HEK293 (cell line): ENCODE measurements around the gene DEUP1.
"Not testable (repeated sequence)": the region's sequence is repeated elsewhere in the genome, so short reads cannot be mapped to it uniquely, and the experiment has no call there.

Experiments
- CTCF ChIA-PET: fragments of 350-600 bp; formaldehyde crosslinking; extraction: SDS; loops from one replicate; lab custom pipeline; 2021; ENCODE audit warnings: antibody characterized with exemption; lab: Yijun Ruan, JAX
- POLR2A ChIA-PET: fragments of 300-600 bp; formaldehyde crosslinking; extraction: SDS; loops from one replicate; lab custom pipeline; 2020; ENCODE audit warnings: antibody characterized with exemption, inconsistent platforms; lab: Yijun Ruan, JAX
- H3K27ac ChIP-seq: fragments of 200-500 bp; sonication (Bioruptor generic); 2 replicates; pipeline ENCODE4 v1.5.1; 2014; ENCODE audit warnings: low read depth, low read length, control low read depth, inconsistent platforms; ENCODE audit errors: extremely low read depth
- H3K36me3 ChIP-seq, 2 experiments: fragments of 200-500 bp in 1 of 2; sonication (Bioruptor generic) in 1 of 2; 1 replicate in 1 of 2; 2 replicates in 1 of 2; pipeline ENCODE4 v1.5.1; 2014 to 2017; ENCODE audit warnings: inconsistent platforms in 2 of 2, low read length in 2 of 2; ENCODE audit not compliant: control insufficient read depth in 2 of 2, insufficient read depth in 1 of 2
- H3K4me1 ChIP-seq: fragments of 200-500 bp; sonication (Bioruptor generic); 2 replicates; pipeline ENCODE4 v1.5.1; 2014; ENCODE audit warnings: mild to moderate bottlenecking, low read length, inconsistent platforms; ENCODE audit not compliant: control insufficient read depth, insufficient read depth
- H3K4me3 ChIP-seq: 2 replicates; pipeline ENCODE4 v1.5.1; 2011; ENCODE audit warnings: low read depth, mild to moderate bottlenecking, control low read depth, low read length, moderate library complexity
- H3K9me3 ChIP-seq: fragments of 200-500 bp; sonication (Bioruptor generic); 2 replicates; pipeline ENCODE4 v1.5.1; 2014; ENCODE audit warnings: low read depth, low read length, inconsistent platforms; ENCODE audit not compliant: control insufficient read depth, insufficient read depth
- CTCF ChIP-seq: fragments of 450-650 bp; formaldehyde crosslinking; IDR thresholded peaks from 2 replicates; pipeline ENCODE4 v1.5.1; 2016; ENCODE audit warnings: missing biosample characterization, missing genetic modification characterization
- GLI2 ChIP-seq: fragments of 450-650 bp; formaldehyde crosslinking; IDR thresholded peaks from 2 replicates; pipeline ENCODE4; 2017; ENCODE audit warnings: missing biosample characterization, missing genetic modification characterization, low read depth, borderline replicate concordance
- PRDM1 ChIP-seq: fragments of 450-650 bp; formaldehyde crosslinking; IDR thresholded peaks from 2 replicates; pipeline ENCODE4; 2016; ENCODE audit warnings: missing biosample characterization, missing genetic modification characterization
- SALL2 ChIP-seq: fragments of 450-650 bp; formaldehyde crosslinking; IDR thresholded peaks from 2 replicates; pipeline ENCODE4 v1.5.0; 2017; ENCODE audit warnings: missing biosample characterization, mild to moderate bottlenecking, missing genetic modification characterization, borderline replicate concordance
- ZNF146 ChIP-seq: fragments of 450-650 bp; formaldehyde crosslinking; IDR thresholded peaks from 2 replicates; pipeline ENCODE4 v1.5.1; 2016; ENCODE audit warnings: missing biosample characterization, missing genetic modification characterization
- ZNF148 ChIP-seq: fragments of 450-650 bp; formaldehyde crosslinking; IDR thresholded peaks from 2 replicates; pipeline ENCODE4 v1.5.0; 2017; ENCODE audit warnings: missing biosample characterization, missing genetic modification characterization, borderline replicate concordance
- ZNF16 ChIP-seq: fragments of 450-650 bp; formaldehyde crosslinking; IDR thresholded peaks from 2 replicates; pipeline ENCODE4 v1.5.1; 2016; ENCODE audit warnings: low read depth, missing biosample characterization, missing genetic modification characterization
- ZNF175 ChIP-seq: fragments of 450-650 bp; formaldehyde crosslinking; IDR thresholded peaks from 2 replicates; pipeline ENCODE4 v1.5.1; 2016; ENCODE audit warnings: missing biosample characterization, missing genetic modification characterization
- ZNF18 ChIP-seq: fragments of 450-650 bp; formaldehyde crosslinking; IDR thresholded peaks from 2 replicates; pipeline ENCODE4 v1.5.1; 2016; ENCODE audit warnings: missing biosample characterization, missing genetic modification characterization
- ZNF19 ChIP-seq: fragments of 450-650 bp; formaldehyde crosslinking; IDR thresholded peaks from 2 replicates; pipeline ENCODE4; 2016; ENCODE audit warnings: missing biosample characterization, missing genetic modification characterization, low read depth
- ZNF202 ChIP-seq: fragments of 450-650 bp; formaldehyde crosslinking; IDR thresholded peaks from 2 replicates; pipeline ENCODE4 v1.5.1; 2016; ENCODE audit warnings: missing biosample characterization, missing genetic modification characterization, borderline replicate concordance
- ZNF426 ChIP-seq: fragments of 450-650 bp; formaldehyde crosslinking; IDR thresholded peaks from 2 replicates; pipeline ENCODE4 v1.5.1; 2017; ENCODE audit warnings: missing biosample characterization, missing genetic modification characterization, mild to moderate bottlenecking, inconsistent platforms, moderate library complexity
- ZNF530 ChIP-seq: fragments of 450-650 bp; formaldehyde crosslinking; IDR thresholded peaks from 2 replicates; pipeline ENCODE4 v1.5.1; 2016; ENCODE audit warnings: low read depth, missing biosample characterization, missing genetic modification characterization
- ZNF571 ChIP-seq: fragments of 450-650 bp; formaldehyde crosslinking; IDR thresholded peaks from 2 replicates; pipeline ENCODE4 v1.5.0; 2017; ENCODE audit warnings: missing biosample characterization, missing genetic modification characterization
- ZNF596 ChIP-seq: fragments of 450-650 bp; IDR thresholded peaks from 2 replicates; pipeline ENCODE4 v1.5.0; 2018; ENCODE audit warnings: missing biosample characterization, mild to moderate bottlenecking, missing genetic modification characterization, moderate library complexity
- ZNF837 ChIP-seq: fragments of 450-650 bp; formaldehyde crosslinking; IDR thresholded peaks from 2 replicates; pipeline ENCODE4 v1.5.1; 2016; ENCODE audit warnings: missing biosample characterization, missing genetic modification characterization
- ZSCAN18 ChIP-seq: fragments of 450-650 bp; formaldehyde crosslinking; IDR thresholded peaks from 2 replicates; pipeline ENCODE4 v1.5.1; 2016; ENCODE audit warnings: missing biosample characterization, missing genetic modification characterization

The DEUP1 gene

GRCh38 chr11:93463666-93464065 lies 133.1 kb downstream of the DEUP1 start:
- POLR2A ChIA-PET, CTCF ChIA-PET, H3K36me3 ChIP-seq, H3K4me1 ChIP-seq, H3K27ac ChIP-seq, H3K9me3 ChIP-seq, H3K4me3 ChIP-seq: not testable (repeated sequence)
- TF ChIP-seq ZNF146 (tag by site-specific recombination), result peak; percentile 53; the same call in 1 of the 2 replicates

- no peaks in the 10 kb centered on the region for H3K36me3 ChIP-seq
- H3K4me3 ChIP-seq, result no peak overlapping the region
- ChIA-PET POLR2A (no interaction called here), CTCF (interaction anchor here (0.7 kb wide), 1 partner anchor 350 kb away, joined by 3 read pairs; no protein-coding TSS in a partner anchor)
- H3K27ac ChIP-seq, result no peak overlapping the region
- H3K9me3 ChIP-seq, result no peaks in the 10 kb centered on the region
- TF ChIP-seq ZNF148, result no peak
- TF ChIP-seq SALL2, result no peak
- no peak for TF ChIP-seq ZNF426 (tag by site-specific recombination)
- no peak for TF ChIP-seq CTCF (tag by site-specific recombination)
- no peak for TF ChIP-seq ZNF19 (tag by site-specific recombination)
- no peak for TF ChIP-seq ZSCAN18 (tag by site-specific recombination)
- no peak for TF ChIP-seq ZNF202 (tag by site-specific recombination)
- no peak for TF ChIP-seq ZNF837 (tag by site-specific recombination)
- TF ChIP-seq ZNF175, result no peak
- TF ChIP-seq ZNF530 (tag by site-specific recombination), result no peak
- no peak for TF ChIP-seq ZNF571 (tag by site-specific recombination)
- TF ChIP-seq PRDM1, result no peak
- TF ChIP-seq GLI2 (tag by site-specific recombination), result no peak
- TF ChIP-seq ZNF16 (tag by site-specific recombination), result no peak
- no peak for TF ChIP-seq ZNF18 (tag by site-specific recombination)
- TF ChIP-seq ZNF596, result no peak
- no peaks in the 10 kb centered on the region for H3K4me1 ChIP-seq
Measured at GRCh38 chr11:93464927-93465540, 134.5 kb downstream of the DEUP1 start.
